GM18520 (cell line): ENCODE measurements around the gene ASB16.

ENCODE experiments used
- ATAC-seq: cut with Tn5 transposase; IDR thresholded peaks from one replicate; pipeline ENCODE4 v1.9.1; 2021; ENCODE audit not compliant: unreplicated experiment

ASB16 gene

DNA sequence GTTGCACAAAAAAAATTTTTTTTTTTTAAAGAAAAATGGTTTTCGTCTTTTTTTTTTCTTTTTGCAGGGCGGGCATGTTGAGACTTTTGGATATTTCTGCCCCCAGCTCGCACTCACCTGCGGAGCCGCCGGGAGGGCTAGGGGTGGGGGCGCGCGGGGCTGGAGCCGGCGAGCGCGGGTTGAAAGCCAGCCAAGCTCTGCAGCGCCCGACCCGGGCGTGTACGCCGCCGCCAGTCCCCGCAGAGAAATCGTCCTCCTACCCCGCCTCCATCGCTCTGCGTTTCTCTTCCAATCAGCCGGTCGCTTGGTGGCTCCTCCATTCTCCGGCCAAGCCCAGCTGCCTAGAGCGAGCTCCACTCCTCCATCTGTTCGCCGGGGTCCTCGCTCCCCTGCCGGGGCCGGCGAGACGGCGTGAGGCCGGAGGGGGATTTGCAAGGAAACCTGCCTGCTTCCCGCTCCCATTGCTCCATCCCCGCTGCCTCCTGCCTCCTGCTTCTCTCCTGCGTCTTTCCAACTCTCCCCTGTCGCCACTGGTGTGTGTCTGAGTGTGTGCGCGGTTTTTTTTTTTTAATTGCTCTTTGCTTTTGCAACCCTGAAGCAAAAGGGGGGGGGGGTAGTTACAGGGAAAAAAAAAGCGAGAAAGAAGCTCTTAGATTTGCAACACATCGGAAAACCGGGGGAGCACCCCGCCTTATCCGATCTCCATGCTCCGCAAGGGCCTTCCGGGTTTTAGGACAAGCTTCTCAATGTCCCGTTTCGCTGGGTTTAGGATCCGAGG lies 50.8 kb downstream of the ASB16 start:
- no peak for ATAC-seq

DNA sequence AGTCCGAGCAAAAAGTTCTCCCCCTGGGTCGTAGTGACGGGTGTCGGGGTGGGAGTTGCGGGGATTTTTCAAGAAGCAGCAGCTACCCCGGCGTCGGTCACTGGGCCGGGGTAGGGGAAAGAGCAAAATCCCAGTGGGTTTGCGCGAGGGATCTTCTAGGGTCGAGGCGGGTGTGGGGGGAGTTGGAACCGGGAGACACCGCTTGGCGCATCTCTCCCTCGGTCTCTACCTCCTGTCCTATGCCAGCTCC lies 51.3 kb downstream of the ASB16 start:
- ATAC-seq, result no peak

DNA sequence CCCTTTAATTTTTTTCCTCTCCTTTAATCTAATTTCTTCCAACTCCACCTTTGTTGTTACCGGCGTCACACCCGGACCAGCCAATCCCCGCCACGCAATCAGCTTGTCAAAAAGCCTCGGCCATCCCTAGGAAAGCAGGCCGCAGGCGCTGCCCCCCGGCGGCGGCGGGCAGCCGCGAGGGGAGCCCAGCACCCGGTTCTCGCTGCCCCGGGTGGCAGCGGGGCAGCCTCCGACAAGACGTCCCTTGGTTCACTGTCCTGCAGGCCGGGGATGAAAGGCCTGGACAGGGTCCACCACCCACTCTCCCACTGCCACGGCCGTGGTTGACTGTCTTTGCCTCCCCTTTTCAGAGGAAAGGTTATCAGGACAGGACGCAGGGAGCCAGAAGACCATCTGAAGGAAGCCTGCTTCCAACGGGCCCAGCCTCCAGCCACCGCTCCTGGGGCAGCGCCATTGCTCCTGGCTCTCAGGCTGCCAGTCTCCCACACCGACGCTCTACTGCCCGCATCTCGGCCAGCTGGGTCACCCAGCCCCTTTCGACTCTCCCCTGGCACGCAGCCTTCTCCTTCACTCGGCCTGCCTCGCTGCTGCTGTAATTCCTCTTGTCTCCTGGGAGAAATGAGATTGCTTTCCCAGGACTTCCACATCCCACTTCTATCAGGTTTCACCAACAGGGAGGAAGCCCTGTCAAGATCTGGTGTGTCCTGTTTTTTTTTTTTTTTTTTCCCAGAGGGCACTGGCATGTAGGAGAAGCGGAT lies 51.8 kb downstream of the ASB16 start:
- ATAC-seq, result no peak

- ATAC-seq, result no peak
These were observed 53.1 kb downstream of the ASB16 start for GRCh38 chr17:44223541-44224071.
